SW480 (cell line): Measurements from ENCODE around the gene RPRD1A.
A peak's percentile ranks its signal among the peaks of the same experiment; 100 is the strongest.
"Not testable (repeated sequence)": the region's sequence is repeated elsewhere in the genome, so short reads cannot be mapped to it uniquely, and the experiment has no call there.

Experiments
- DNase-seq: peaks from one replicate; pipeline ENCODE4 v3.0.0-alpha.2; 2016; ENCODE audit warnings: low spot score

Gene RPRD1A

GRCh38 chr18:36078751-36079529 is 11.6 kb upstream of the RPRD1A start:
- DNase-seq: peak; percentile 25

- not testable (repeated sequence) for DNase-seq
Observed at GRCh38 chr18:36077764-36078163, 10.4 kb upstream of the RPRD1A start.

- DNase-seq: peak; percentile 64
Observed at GRCh38 chr18:36075862-36076587, 8.7 kb upstream of the RPRD1A start.

- no peak for DNase-seq
Observed at GRCh38 chr18:36074435-36074834, 7.1 kb upstream of the RPRD1A start.

GRCh38 chr18:36073676-36074075 is 6.3 kb upstream of the RPRD1A start:
- DNase-seq: no peak

GRCh38 chr18:36072406-36072805 is 5.0 kb upstream of the RPRD1A start:
- not testable (repeated sequence) for DNase-seq

GRCh38 chr18:36066686-36067054 is 689 bp downstream of the RPRD1A start:
- peak; percentile 1 for DNase-seq

GRCh38 chr18:36066001-36066400 is 1.4 kb downstream of the RPRD1A start:
- DNase-seq: peak; percentile 0

- not testable (repeated sequence) for DNase-seq
Observed at GRCh38 chr18:36064809-36065079, 2.6 kb downstream of the RPRD1A start.

- DNase-seq: no peak
Observed at GRCh38 chr18:36064027-36064808, 3.1 kb downstream of the RPRD1A start.

GRCh38 chr18:36058674-36059073 is 8.7 kb downstream of the RPRD1A start:
- DNase-seq: no peak

- no peak for DNase-seq
Observed at GRCh38 chr18:36051760-36052159, 15.6 kb downstream of the RPRD1A start.

GRCh38 chr18:36050479-36050878 is 16.9 kb downstream of the RPRD1A start:
- no peak for DNase-seq

- DNase-seq: no peak
Observed at GRCh38 chr18:36047521-36047920, 19.8 kb downstream of the RPRD1A start.

- no peak for DNase-seq
Observed at GRCh38 chr18:36046898-36047297, 20.5 kb downstream of the RPRD1A start.

GRCh38 chr18:36045241-36045991 is 21.9 kb downstream of the RPRD1A start:
- DNase-seq: no peak

GRCh38 chr18:36043153-36043552 is 24.2 kb downstream of the RPRD1A start:
- no peak for DNase-seq

GRCh38 chr18:36041146-36041545 is 26.2 kb downstream of the RPRD1A start:
- no peak for DNase-seq

- no peak for DNase-seq
Observed at GRCh38 chr18:36038102-36038663, 29.2 kb downstream of the RPRD1A start.

- DNase-seq: no peak
Observed at GRCh38 chr18:36035253-36035652, 32.1 kb downstream of the RPRD1A start.

GRCh38 chr18:36034299-36034895 is 33.0 kb downstream of the RPRD1A start:
- no peak for DNase-seq
